CD4-positive, CD25-positive, alpha-beta regulatory T cell (primary cell): ENCODE measurements around the gene S100A11. TPM values are rescaled to one million over a fixed set of nuclear protein-coding genes. Genes with fewer than 3 reads are reported as not detected.

Experiments
- ATAC-seq, 2 donors: fragments of 150-1000 bp; cut with Tn5 transposase; one replicate each; pipeline ENCODE4 v1.10.0; 2021; ENCODE audit warnings: low read depth in 2 of 2, moderate number of reproducible peaks in 2 of 2, moderate library complexity in 1 of 2
- DNase-seq, 3 donors: peaks; one replicate each; pipeline versions ENCODE4 v3.0.0 to v3.0.0-alpha.2; 2012 to 2022; ENCODE audit warnings: mixed read lengths in 1 of 3
- H3K27ac ChIP-seq: one replicate; pipeline ENCODE4 v1.7.0; 2013; ENCODE audit warnings: mild to moderate bottlenecking, low read length; ENCODE audit not compliant: insufficient read depth, poor library complexity, severe bottlenecking
- H3K27me3 ChIP-seq: one replicate; pipeline ENCODE4 v1.7.0; 2013; ENCODE audit warnings: low read length; ENCODE audit not compliant: control insufficient read depth, insufficient read depth
- H3K36me3 ChIP-seq: one replicate; pipeline ENCODE4 v1.7.0; 2013; ENCODE audit warnings: mild to moderate bottlenecking, low read length, moderate library complexity; ENCODE audit not compliant: control insufficient read depth, insufficient read depth
- H3K4me1 ChIP-seq: 2 replicates; pipeline ENCODE4 v1.7.0; 2013; ENCODE audit warnings: mild to moderate bottlenecking, low read length; ENCODE audit not compliant: insufficient read depth, control insufficient read depth, poor library complexity, severe bottlenecking
- H3K4me3 ChIP-seq: one replicate; pipeline ENCODE4 v1.7.0; 2013; ENCODE audit warnings: low read depth, mild to moderate bottlenecking, low read length, moderate library complexity
- H3K9me3 ChIP-seq, 2 experiments: 1 replicate in 1 of 2; 2 replicates in 1 of 2; pipeline ENCODE4 v1.7.0; 2013; ENCODE audit warnings: low read length in 2 of 2, mild to moderate bottlenecking in 1 of 2, moderate library complexity in 1 of 2; ENCODE audit not compliant: control insufficient read depth in 2 of 2
- H3K27ac Mint-ChIP-seq, 3 donors: one replicate each; pipeline ENCODE4 v1.8.0; 2020 to 2022; ENCODE audit warnings: mild to moderate bottlenecking in 3 of 3, mixed read lengths in 3 of 3, moderate library complexity in 2 of 3
- H3K27me3 Mint-ChIP-seq: one replicate; pipeline ENCODE4 v1.8.0; 2022; ENCODE audit warnings: mild to moderate bottlenecking, mixed read lengths
- H3K36me3 Mint-ChIP-seq: one replicate; pipeline ENCODE4 v1.8.0; 2020; ENCODE audit warnings: mixed read lengths
- H3K4me1 Mint-ChIP-seq, 4 donors: one replicate each; pipeline ENCODE4 v1.8.0; 2020 to 2022; ENCODE audit warnings: mixed read lengths in 4 of 4, mild to moderate bottlenecking in 1 of 4
- H3K4me3 Mint-ChIP-seq, 4 donors: one replicate each; pipeline ENCODE4 v1.8.0; 2020 to 2022; ENCODE audit warnings: mild to moderate bottlenecking in 4 of 4, mixed read lengths in 4 of 4, moderate library complexity in 3 of 4
- H3K9me3 Mint-ChIP-seq, 7 donors: one replicate each; pipeline ENCODE4 v1.8.0; 2020 to 2022; ENCODE audit warnings: mixed read lengths in 7 of 7, mild to moderate bottlenecking in 3 of 7, moderate library complexity in 2 of 7
- polyA plus RNA-seq, 4 donors: library from polyadenylated mRNA; unstranded; fragments of 300-500 nt; fragmentation: Illumina TruSeq; gene quantifications; one replicate each; pipeline ENCODE4 v1.2.3, GENCODE V29; 2021
- total RNA-seq: library from RNA; stranded (reverse); gene quantifications from one replicate; pipeline ENCODE4 v1.2.3, GENCODE V29; 2022

Gene S100A11
- total and polyA plus RNA-seq, 5 donors from 2014 or later: 80.2 to 676 (median 482) TPM

- no peak for ATAC-seq
- Histone ChIP-seq H3K4me3 (no peak overlapping the region), H3K27ac (no peak overlapping the region), H3K36me3 (peaks cover 13% of the 10 kb centered on the region), H3K9me3 (no peaks in the 10 kb centered on the region), H3K4me1 (no peaks in the 10 kb centered on the region), H3K27me3 (no peaks in the 10 kb centered on the region)
- no peak for DNase-seq
- H3K27me3 Mint-ChIP-seq: peaks cover 17% of the 10 kb centered on the region
- no peak overlapping the region for H3K4me3 Mint-ChIP-seq
- H3K36me3 Mint-ChIP-seq: peaks cover 22% of the 10 kb centered on the region
- H3K4me1 Mint-ChIP-seq: peaks cover 0 to 18% (median 10%) of the 10 kb centered on the region in 4 donors
- H3K9me3 Mint-ChIP-seq: peaks cover 0 to 3% (median 0%) of the 10 kb centered on the region in 7 donors
- no peak overlapping the region for H3K27ac Mint-ChIP-seq
Observed at GRCh38 chr1:152026895-152027294, 9.9 kb downstream of the S100A11 start.

GRCh38 chr1:152024223-152024622 lies 12.6 kb downstream of the S100A11 start:
- H3K4me1 Mint-ChIP-seq: peaks cover 0 to 15% (median 5%) of the 10 kb centered on the region in 4 donors
- no peaks in the 10 kb centered on the region for H3K4me1 ChIP-seq
- no peak overlapping the region for H3K4me3 ChIP-seq
- peaks cover 0 to 3% (median 0%) of the 10 kb centered on the region in 7 donors for H3K9me3 Mint-ChIP-seq
- no peaks in the 10 kb centered on the region for H3K36me3 ChIP-seq
- H3K4me3 Mint-ChIP-seq: no peak overlapping the region
- H3K36me3 Mint-ChIP-seq: peaks cover 6% of the 10 kb centered on the region
- no peaks in the 10 kb centered on the region for H3K27me3 ChIP-seq
- no peak overlapping the region for H3K27ac Mint-ChIP-seq
- H3K27ac ChIP-seq: no peak overlapping the region
- H3K27me3 Mint-ChIP-seq: peaks cover 20% of the 10 kb centered on the region
- ATAC-seq (no peak), DNase-seq (no peak)
- H3K9me3 ChIP-seq: no peaks in the 10 kb centered on the region

- H3K36me3 Mint-ChIP-seq: no peaks in the 10 kb centered on the region
- H3K4me1 Mint-ChIP-seq: peaks cover 0 to 11% (median 2%) of the 10 kb centered on the region in 4 donors
- H3K36me3 ChIP-seq: no peaks in the 10 kb centered on the region
- H3K4me3 ChIP-seq: no peak overlapping the region
- no peak overlapping the region for H3K27ac Mint-ChIP-seq
- H3K9me3 Mint-ChIP-seq: peaks cover 0 to 1% (median 0%) of the 10 kb centered on the region in 7 donors
- no peak overlapping the region for H3K27ac ChIP-seq
- no peaks in the 10 kb centered on the region for H3K4me1 ChIP-seq
- no peak overlapping the region for H3K4me3 Mint-ChIP-seq
- DNase-seq: no peak
- no peak for ATAC-seq
- peaks cover 27% of the 10 kb centered on the region for H3K27me3 Mint-ChIP-seq
- H3K9me3 ChIP-seq: no peaks in the 10 kb centered on the region
- no peaks in the 10 kb centered on the region for H3K27me3 ChIP-seq
Observed at GRCh38 chr1:152023221-152023620, 13.6 kb downstream of the S100A11 start.

GRCh38 chr1:152022474-152022873 lies 14.3 kb downstream of the S100A11 start:
- Histone ChIP-seq H3K9me3 (no peaks in the 10 kb centered on the region), H3K27ac (no peak overlapping the region), H3K4me3 (no peak overlapping the region), H3K36me3 (no peaks in the 10 kb centered on the region), H3K4me1 (no peaks in the 10 kb centered on the region), H3K27me3 (no peaks in the 10 kb centered on the region)
- no peak for DNase-seq
- H3K9me3 Mint-ChIP-seq: peaks cover 0 to 1% (median 0%) of the 10 kb centered on the region in 7 donors
- peaks cover 28% of the 10 kb centered on the region for H3K27me3 Mint-ChIP-seq
- ATAC-seq: no peak
- H3K4me1 Mint-ChIP-seq: peaks cover 0 to 11% (median 2%) of the 10 kb centered on the region in 4 donors
- H3K4me3 Mint-ChIP-seq: no peak overlapping the region
- H3K36me3 Mint-ChIP-seq: no peaks in the 10 kb centered on the region
- no peak overlapping the region for H3K27ac Mint-ChIP-seq

- H3K9me3 ChIP-seq: no peaks in the 10 kb centered on the region
- no peak overlapping the region for H3K27ac ChIP-seq
- no peaks in the 10 kb centered on the region for H3K4me1 ChIP-seq
- Mint-ChIP-seq H3K36me3 (no peaks in the 10 kb centered on the region), H3K9me3 (peaks cover 0 to 1% (median 0%) of the 10 kb centered on the region in 7 donors), H3K27me3 (peaks cover 33% of the 10 kb centered on the region), H3K27ac (no peak overlapping the region), H3K4me3 (peak overlapping the region in 1 of 4 donors; percentile 85), H3K4me1 (peaks cover 0 to 4% (median 2%) of the 10 kb centered on the region in 4 donors)
- no peaks in the 10 kb centered on the region for H3K36me3 ChIP-seq
- peaks cover under 1% of the 10 kb centered on the region for H3K27me3 ChIP-seq
- ATAC-seq (no peak), DNase-seq (no peak)
- H3K4me3 ChIP-seq: no peak overlapping the region
Observed at GRCh38 chr1:152021569-152021968, 15.2 kb downstream of the S100A11 start.

- ATAC-seq (no peak), DNase-seq (no peak)
- Mint-ChIP-seq H3K9me3 (peaks cover 0 to 1% (median 0%) of the 10 kb centered on the region in 7 donors), H3K4me3 (no peak overlapping the region), H3K27ac (no peak overlapping the region), H3K36me3 (no peaks in the 10 kb centered on the region), H3K27me3 (peaks cover 35% of the 10 kb centered on the region), H3K4me1 (peaks cover 0 to 4% (median under 1%) of the 10 kb centered on the region in 4 donors)
- Histone ChIP-seq H3K9me3 (no peaks in the 10 kb centered on the region), H3K36me3 (no peaks in the 10 kb centered on the region), H3K4me1 (no peaks in the 10 kb centered on the region), H3K4me3 (no peak overlapping the region), H3K27ac (no peak overlapping the region), H3K27me3 (peaks cover 2% of the 10 kb centered on the region)
Observed at GRCh38 chr1:152020849-152021248, 16.0 kb downstream of the S100A11 start.

- H3K4me3 ChIP-seq: no peak overlapping the region
- ATAC-seq (no peak), DNase-seq (peak in 1 of 3 donors; percentile 48)
- H3K9me3 ChIP-seq: no peaks in the 10 kb centered on the region
- Mint-ChIP-seq H3K4me3 (no peak overlapping the region), H3K27ac (no peak overlapping the region), H3K9me3 (peaks cover 0 to 1% (median 0%) of the 10 kb centered on the region in 7 donors), H3K36me3 (no peaks in the 10 kb centered on the region), H3K27me3 (peaks cover 56% of the 10 kb centered on the region), H3K4me1 (peaks cover 0 to 3% (median under 1%) of the 10 kb centered on the region in 4 donors)
- H3K27me3 ChIP-seq: peaks cover 6% of the 10 kb centered on the region
- H3K4me1 ChIP-seq: no peaks in the 10 kb centered on the region
- H3K36me3 ChIP-seq: no peaks in the 10 kb centered on the region
- no peak overlapping the region for H3K27ac ChIP-seq
Observed at GRCh38 chr1:152018537-152018936, 18.3 kb downstream of the S100A11 start.

GRCh38 chr1:152015766-152016165 lies 21.0 kb downstream of the S100A11 start:
- H3K27me3 Mint-ChIP-seq: peaks cover 42% of the 10 kb centered on the region
- ATAC-seq: no peak

More at GRCh38 chr1:152015766-152016165, 21.0 kb downstream of the S100A11 start:
- Mint-ChIP-seq H3K9me3 (peaks cover 0 to 3% (median 0%) of the 10 kb centered on the region in 7 donors), H3K36me3 (no peaks in the 10 kb centered on the region), H3K27ac (no peak overlapping the region), H3K4me3 (no peak overlapping the region), H3K4me1 (peaks cover 0 to 4% (median under 1%) of the 10 kb centered on the region in 4 donors)
- H3K36me3 ChIP-seq: no peaks in the 10 kb centered on the region
- H3K4me3 ChIP-seq: no peak overlapping the region
- H3K9me3 ChIP-seq: no peaks in the 10 kb centered on the region
- no peak for DNase-seq
- H3K27me3 ChIP-seq: peaks cover 6% of the 10 kb centered on the region
- H3K4me1 ChIP-seq: no peaks in the 10 kb centered on the region
- H3K27ac ChIP-seq: no peak overlapping the region
